Fibroblast of lung (primary cell): ENCODE data around the gene HSPB8.

Experiments used
- EZH2 ChIP-seq: IDR thresholded peaks from 2 replicates; pipeline ENCODE4 v1.5.1; 2012; ENCODE audit warnings: low read length, control low read depth, mild to moderate bottlenecking; ENCODE audit errors: missing control alignments
- TF ChIP-seq, protein P1 (sequence below), 2 donors: IDR thresholded peaks in 1 of 2; conservative IDR thresholded peaks in 1 of 2; 1 replicate in 1 of 2; 2 replicates in 1 of 2; pipeline ENCODE4 v1.5.1; 2011 to 2012; ENCODE audit warnings: low read length in 2 of 2, control low read depth in 1 of 2, inconsistent platforms in 1 of 2, low read depth in 1 of 2, mild to moderate bottlenecking in 1 of 2

GRCh38 chr12:119156401-119157044, 22.2 kb upstream of the HSPB8 start:
- TF ChIP-seq, protein P1, sequence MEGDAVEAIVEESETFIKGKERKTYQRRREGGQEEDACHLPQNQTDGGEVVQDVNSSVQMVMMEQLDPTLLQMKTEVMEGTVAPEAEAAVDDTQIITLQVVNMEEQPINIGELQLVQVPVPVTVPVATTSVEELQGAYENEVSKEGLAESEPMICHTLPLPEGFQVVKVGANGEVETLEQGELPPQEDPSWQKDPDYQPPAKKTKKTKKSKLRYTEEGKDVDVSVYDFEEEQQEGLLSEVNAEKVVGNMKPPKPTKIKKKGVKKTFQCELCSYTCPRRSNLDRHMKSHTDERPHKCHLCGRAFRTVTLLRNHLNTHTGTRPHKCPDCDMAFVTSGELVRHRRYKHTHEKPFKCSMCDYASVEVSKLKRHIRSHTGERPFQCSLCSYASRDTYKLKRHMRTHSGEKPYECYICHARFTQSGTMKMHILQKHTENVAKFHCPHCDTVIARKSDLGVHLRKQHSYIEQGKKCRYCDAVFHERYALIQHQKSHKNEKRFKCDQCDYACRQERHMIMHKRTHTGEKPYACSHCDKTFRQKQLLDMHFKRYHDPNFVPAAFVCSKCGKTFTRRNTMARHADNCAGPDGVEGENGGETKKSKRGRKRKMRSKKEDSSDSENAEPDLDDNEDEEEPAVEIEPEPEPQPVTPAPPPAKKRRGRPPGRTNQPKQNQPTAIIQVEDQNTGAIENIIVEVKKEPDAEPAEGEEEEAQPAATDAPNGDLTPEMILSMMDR (conservative IDR thresholded peaks at IDR 0.05 in 1 of 2, IDR thresholded peaks at IDR 0.05 in 1 of 2; ENCODE audit: low read depth in 1 of 2, low read length in 2 of 2): no peak
- no peak for TF ChIP-seq EZH2
